Nephron progenitor cell (in vitro differentiated cells): Measurements from ENCODE around the gene IGF1R.

Experiments
- DNase-seq: peaks from one replicate; pipeline ENCODE4 v3.0.0; 2021
- H3K27ac Mint-ChIP-seq: 2 replicates; pipeline ENCODE4 v1.8.0; 2021; ENCODE audit warnings: mild to moderate bottlenecking, moderate library complexity, mixed read lengths
- H3K27me3 Mint-ChIP-seq: 2 replicates; pipeline ENCODE4 v1.8.0; 2021; ENCODE audit warnings: mild to moderate bottlenecking, low read depth, mixed read lengths; ENCODE audit not compliant: poor library complexity
- H3K36me3 Mint-ChIP-seq: 2 replicates; pipeline ENCODE4 v1.8.0; 2021; ENCODE audit warnings: low read depth, mixed read lengths
- H3K4me1 Mint-ChIP-seq: 2 replicates; pipeline ENCODE4 v1.8.0; 2021; ENCODE audit warnings: mixed read lengths
- H3K4me3 Mint-ChIP-seq: 2 replicates; pipeline ENCODE4 v1.8.0; 2021; ENCODE audit warnings: mild to moderate bottlenecking, moderate library complexity, mixed read lengths
- H3K9me3 Mint-ChIP-seq: 2 replicates; pipeline ENCODE4 v1.8.0; 2021; ENCODE audit warnings: mild to moderate bottlenecking, moderate library complexity, mixed read lengths
- CTCF ChIP-seq: fragments of 200-600 bp; sonication (generic); IDR thresholded peaks from 2 replicates; pipeline ENCODE4 v1.5.0; 2021; ENCODE audit warnings: antibody characterized with exemption

IGF1R gene

GRCh38 chr15:98948456-98948855 lies 300.1 kb downstream of the IGF1R start:
- Mint-ChIP-seq H3K27me3 (peaks cover 3% of the 10 kb centered on the region), H3K27ac (peak overlapping the region; percentile 92), H3K4me1 (peaks cover 17% of the 10 kb centered on the region), H3K4me3 (no peak overlapping the region), H3K36me3 (peaks cover 59% of the 10 kb centered on the region), H3K9me3 (no peaks in the 10 kb centered on the region)
- DNase-seq: no peak
- no peak for TF ChIP-seq CTCF

GRCh38 chr15:98948941-98949340 lies 300.6 kb downstream of the IGF1R start:
- Mint-ChIP-seq H3K9me3 (no peaks in the 10 kb centered on the region), H3K36me3 (peaks cover 59% of the 10 kb centered on the region), H3K27me3 (peaks cover 2% of the 10 kb centered on the region), H3K4me3 (no peak overlapping the region), H3K27ac (peak overlapping the region; percentile 92), H3K4me1 (peaks cover 20% of the 10 kb centered on the region)
- no peak for DNase-seq
- TF ChIP-seq CTCF: no peak

- H3K27ac Mint-ChIP-seq: no peak overlapping the region
- H3K4me3 Mint-ChIP-seq: no peak overlapping the region
- H3K9me3 Mint-ChIP-seq: no peaks in the 10 kb centered on the region
- no peak for DNase-seq
- peaks cover 2% of the 10 kb centered on the region for H3K27me3 Mint-ChIP-seq
- no peak for TF ChIP-seq CTCF
- peaks cover 20% of the 10 kb centered on the region for H3K4me1 Mint-ChIP-seq
- peaks cover 57% of the 10 kb centered on the region for H3K36me3 Mint-ChIP-seq
These were observed 301.3 kb downstream of the IGF1R start for GRCh38 chr15:98949624-98950023.

GRCh38 chr15:98950248-98950647 lies 301.9 kb downstream of the IGF1R start:
- H3K36me3 Mint-ChIP-seq: peaks cover 52% of the 10 kb centered on the region

GRCh38 chr15:98951004-98951403 lies 302.7 kb downstream of the IGF1R start:
- no peak for TF ChIP-seq CTCF
- H3K4me1 Mint-ChIP-seq: peaks cover 20% of the 10 kb centered on the region
- peaks cover 44% of the 10 kb centered on the region for H3K36me3 Mint-ChIP-seq
- H3K27ac Mint-ChIP-seq: no peak overlapping the region
- no peaks in the 10 kb centered on the region for H3K9me3 Mint-ChIP-seq
- H3K4me3 Mint-ChIP-seq: no peak overlapping the region
- peaks cover 2% of the 10 kb centered on the region for H3K27me3 Mint-ChIP-seq
- DNase-seq: no peak

More at GRCh38 chr15:98950248-98950647, 301.9 kb downstream of the IGF1R start:
- H3K4me3 Mint-ChIP-seq: no peak overlapping the region
- H3K27me3 Mint-ChIP-seq: peaks cover 2% of the 10 kb centered on the region
- no peak for TF ChIP-seq CTCF
- no peak for DNase-seq
- H3K9me3 Mint-ChIP-seq: no peaks in the 10 kb centered on the region
- peaks cover 20% of the 10 kb centered on the region for H3K4me1 Mint-ChIP-seq
- no peak overlapping the region for H3K27ac Mint-ChIP-seq

- peak overlapping the region; percentile 74 for H3K27ac Mint-ChIP-seq
- peaks cover 20% of the 10 kb centered on the region for H3K4me1 Mint-ChIP-seq
- TF ChIP-seq CTCF: no peak
- H3K27me3 Mint-ChIP-seq: peaks cover 2% of the 10 kb centered on the region
- no peak for DNase-seq
- no peak overlapping the region for H3K4me3 Mint-ChIP-seq
- peaks cover 48% of the 10 kb centered on the region for H3K36me3 Mint-ChIP-seq
- H3K9me3 Mint-ChIP-seq: no peaks in the 10 kb centered on the region
These were observed 303.4 kb downstream of the IGF1R start for GRCh38 chr15:98951493-98952320.
